ENCODE results near the gene RAB11B. TPM values are rescaled to one million over a fixed set of nuclear protein-coding genes. Genes with fewer than 3 reads are reported as not detected.
A peak's percentile ranks its signal among the peaks of the same experiment; 100 is the strongest.
"Not testable (repeated sequence)": the region's sequence is repeated elsewhere in the genome, so short reads cannot be mapped to it uniquely, and the experiment has no call there.

Gene RAB11B
- total and polyA plus RNA-seq, 2 donors (not counting 1 experiment from before 2014, with no cell fraction given) = 27.8 to 46.2 TPM

GRCh38 chr19:8430650-8431049 lies 40.5 kb downstream of the RAB11B start:
- Histone ChIP-seq H3K9ac (ENCODE audit: insufficient read depth, low read length) (no peak overlapping the region), H3K4me1 (ENCODE audit: control insufficient read depth, extremely low read depth, insufficient read depth, low read length) (no peaks in the 10 kb centered on the region), H3K9me3 (ENCODE audit: control insufficient read depth, insufficient read depth, low read depth, low read length) (no peaks in the 10 kb centered on the region), H3K27me3 (ENCODE audit: control insufficient read depth, insufficient read depth, low read length) (no peaks in the 10 kb centered on the region), H3K4me2 (ENCODE audit: extremely low read depth, insufficient read depth, low read length) (no peak overlapping the region), H3K36me3 (ENCODE audit: control insufficient read depth, insufficient read depth, low read length) (no peaks in the 10 kb centered on the region), H3K79me2 (ENCODE audit: control insufficient read depth, insufficient read depth, low read length) (no peaks in the 10 kb centered on the region), H4K20me1 (ENCODE audit: control insufficient read depth, extremely low read depth, insufficient read depth, low read length) (no peaks in the 10 kb centered on the region), H3K27ac (ENCODE audit: insufficient read depth, low read length) (no peak overlapping the region), H2AFZ (ENCODE audit: low read length) (no peak overlapping the region), H3K4me3 (replicated peaks in 1 of 4; ENCODE audit: control extremely low read depth in 1 of 4, insufficient read depth in 1 of 4, low read depth in 3 of 4, low read length in 4 of 4) (no peak overlapping the region)
- TF ChIP-seq EZH2 (IDR thresholded peaks at IDR 0.05; ENCODE audit: low read length, missing control alignments) (no peak), CTCF (conservative IDR thresholded peaks at IDR 0.05 in 1 of 2, IDR thresholded peaks at IDR 0.05 in 1 of 2; ENCODE audit: low read depth in 1 of 2, low read length in 2 of 2) (no peak)
- DNase-seq (ENCODE audit: low read depth in 2 of 2) = no peak

- Histone ChIP-seq H3K9me3 (ENCODE audit: control insufficient read depth, insufficient read depth, low read depth, low read length) (no peaks in the 10 kb centered on the region), H3K27ac (ENCODE audit: insufficient read depth, low read length) (no peak overlapping the region), H4K20me1 (ENCODE audit: control insufficient read depth, extremely low read depth, insufficient read depth, low read length) (no peaks in the 10 kb centered on the region), H3K4me3 (replicated peaks in 1 of 4; ENCODE audit: control extremely low read depth in 1 of 4, insufficient read depth in 1 of 4, low read depth in 3 of 4, low read length in 4 of 4) (no peak overlapping the region), H3K4me2 (ENCODE audit: extremely low read depth, insufficient read depth, low read length) (no peak overlapping the region), H3K27me3 (ENCODE audit: control insufficient read depth, insufficient read depth, low read length) (no peaks in the 10 kb centered on the region), H3K79me2 (ENCODE audit: control insufficient read depth, insufficient read depth, low read length) (no peaks in the 10 kb centered on the region), H3K9ac (ENCODE audit: insufficient read depth, low read length) (no peak overlapping the region), H3K36me3 (ENCODE audit: control insufficient read depth, insufficient read depth, low read length) (no peaks in the 10 kb centered on the region), H2AFZ (ENCODE audit: low read length) (no peak overlapping the region), H3K4me1 (ENCODE audit: control insufficient read depth, extremely low read depth, insufficient read depth, low read length) (no peaks in the 10 kb centered on the region)
- no peak for TF ChIP-seq CTCF (conservative IDR thresholded peaks at IDR 0.05 in 1 of 2, IDR thresholded peaks at IDR 0.05 in 1 of 2; ENCODE audit: low read depth in 1 of 2, low read length in 2 of 2)
- no peak for TF ChIP-seq EZH2 (IDR thresholded peaks at IDR 0.05; ENCODE audit: low read length, missing control alignments)
- no peak for DNase-seq (ENCODE audit: low read depth in 2 of 2)
These were observed 48.1 kb downstream of the RAB11B start for GRCh38 chr19:8438236-8438635.

- Histone ChIP-seq H3K79me2 (ENCODE audit: control insufficient read depth, insufficient read depth, low read length) (peaks cover 21% of the 10 kb centered on the region), H3K4me3 (replicated peaks in 1 of 4; ENCODE audit: control extremely low read depth in 1 of 4, insufficient read depth in 1 of 4, low read depth in 3 of 4, low read length in 4 of 4) (no peak overlapping the region), H3K36me3 (ENCODE audit: control insufficient read depth, insufficient read depth, low read length) (no peaks in the 10 kb centered on the region), H3K27me3 (ENCODE audit: control insufficient read depth, insufficient read depth, low read length) (no peaks in the 10 kb centered on the region), H3K27ac (ENCODE audit: insufficient read depth, low read length) (no peak overlapping the region), H2AFZ (ENCODE audit: low read length) (no peak overlapping the region), H3K4me1 (ENCODE audit: control insufficient read depth, extremely low read depth, insufficient read depth, low read length) (peaks cover 4% of the 10 kb centered on the region), H3K9ac (ENCODE audit: insufficient read depth, low read length) (no peak overlapping the region), H3K9me3 (ENCODE audit: control insufficient read depth, insufficient read depth, low read depth, low read length) (no peaks in the 10 kb centered on the region), H4K20me1 (ENCODE audit: control insufficient read depth, extremely low read depth, insufficient read depth, low read length) (no peaks in the 10 kb centered on the region), H3K4me2 (ENCODE audit: extremely low read depth, insufficient read depth, low read length) (no peak overlapping the region)
- DNase-seq (ENCODE audit: low read depth in 2 of 2) = no peak
- no peak for TF ChIP-seq CTCF (conservative IDR thresholded peaks at IDR 0.05 in 1 of 2, IDR thresholded peaks at IDR 0.05 in 1 of 2; ENCODE audit: low read depth in 1 of 2, low read length in 2 of 2)
- TF ChIP-seq EZH2 (IDR thresholded peaks at IDR 0.05; ENCODE audit: low read length, missing control alignments) = no peak
These were observed 51.8 kb downstream of the RAB11B start for GRCh38 chr19:8441725-8442544.

- Histone ChIP-seq H3K4me2 (ENCODE audit: extremely low read depth, insufficient read depth, low read length) (peak overlapping the region; percentile 96), H3K9ac (ENCODE audit: insufficient read depth, low read length) (peak overlapping the region; percentile 55), H3K79me2 (ENCODE audit: control insufficient read depth, insufficient read depth, low read length) (peaks cover 43% of the 10 kb centered on the region), H3K27ac (ENCODE audit: insufficient read depth, low read length) (peak overlapping the region; percentile 94), H3K4me3 (replicated peaks in 1 of 4; ENCODE audit: control extremely low read depth in 1 of 4, insufficient read depth in 1 of 4, low read depth in 3 of 4, low read length in 4 of 4) (peak overlapping the region; percentile 74 to 91 (median 84)), H2AFZ (ENCODE audit: low read length) (peak overlapping the region; percentile 97)
- DNase-seq (ENCODE audit: low read depth in 2 of 2); H3K4me1 ChIP-seq (ENCODE audit: control insufficient read depth, extremely low read depth, insufficient read depth, low read length); H3K27me3 ChIP-seq (ENCODE audit: control insufficient read depth, insufficient read depth, low read length); H3K36me3 ChIP-seq (ENCODE audit: control insufficient read depth, insufficient read depth, low read length); H3K9me3 ChIP-seq (ENCODE audit: control insufficient read depth, insufficient read depth, low read depth, low read length); H4K20me1 ChIP-seq (ENCODE audit: control insufficient read depth, extremely low read depth, insufficient read depth, low read length): not testable (repeated sequence)
These were observed 54.0 kb downstream of the RAB11B start for GRCh38 chr19:8444140-8444676.

All from fibroblast of lung (primary cell).